SK-N-SH treated with all-trans-retinoic acid at 6 μM for 48 hours (cell line): ENCODE measurements around the gene CALY.

Experiments used
- ARNTL ChIP-seq: fragments of 450-650 bp; formaldehyde crosslinking; IDR thresholded peaks from 2 replicates; pipeline ENCODE4 v1.5.0; 2020; ENCODE audit warnings: low read depth, mild to moderate bottlenecking, moderate library complexity, borderline replicate concordance
- BACH2 ChIP-seq: fragments of 250-450 bp; sonication (Bioruptor Pico); IDR thresholded peaks from 2 replicates; pipeline ENCODE4 v1.9.0; 2021; ENCODE audit warnings: mild to moderate bottlenecking, borderline replicate concordance
- GLIS3 ChIP-seq: fragments of 250-450 bp; sonication (Bioruptor Pico); IDR thresholded peaks from 2 replicates; pipeline ENCODE4 v1.5.0; 2020; ENCODE audit warnings: mild to moderate bottlenecking, moderate library complexity
- PPARA ChIP-seq: fragments of 250-450 bp; sonication (Bioruptor Pico); IDR thresholded peaks from 2 replicates; pipeline ENCODE4 v1.5.0; 2020; ENCODE audit warnings: mild to moderate bottlenecking, borderline replicate concordance
- ZNF565 ChIP-seq: fragments of 450-650 bp; formaldehyde crosslinking; conservative IDR thresholded peaks from 2 replicates; pipeline ENCODE4 v1.5.0; 2020; ENCODE audit warnings: low read depth, mild to moderate bottlenecking, moderate library complexity
- TF ChIP-seq, protein P1 (sequence below): fragments of 250-450 bp; sonication (Bioruptor Pico); IDR thresholded peaks from 2 replicates; pipeline ENCODE4 v1.8.0; 2020; ENCODE audit warnings: mild to moderate bottlenecking, moderate library complexity, borderline replicate concordance
- TF ChIP-seq, protein P2 (sequence below): fragments of 250-450 bp; sonication (Bioruptor Pico); IDR thresholded peaks from 2 replicates; pipeline ENCODE4 v1.5.1; 2020; ENCODE audit warnings: low read depth, mild to moderate bottlenecking, moderate library complexity
- TF ChIP-seq, protein P3 (sequence below): fragments of 250-450 bp; sonication (Bioruptor Pico); IDR thresholded peaks from 2 replicates; pipeline ENCODE4 v1.5.1; 2021; ENCODE audit warnings: mild to moderate bottlenecking, moderate library complexity

DNA sequence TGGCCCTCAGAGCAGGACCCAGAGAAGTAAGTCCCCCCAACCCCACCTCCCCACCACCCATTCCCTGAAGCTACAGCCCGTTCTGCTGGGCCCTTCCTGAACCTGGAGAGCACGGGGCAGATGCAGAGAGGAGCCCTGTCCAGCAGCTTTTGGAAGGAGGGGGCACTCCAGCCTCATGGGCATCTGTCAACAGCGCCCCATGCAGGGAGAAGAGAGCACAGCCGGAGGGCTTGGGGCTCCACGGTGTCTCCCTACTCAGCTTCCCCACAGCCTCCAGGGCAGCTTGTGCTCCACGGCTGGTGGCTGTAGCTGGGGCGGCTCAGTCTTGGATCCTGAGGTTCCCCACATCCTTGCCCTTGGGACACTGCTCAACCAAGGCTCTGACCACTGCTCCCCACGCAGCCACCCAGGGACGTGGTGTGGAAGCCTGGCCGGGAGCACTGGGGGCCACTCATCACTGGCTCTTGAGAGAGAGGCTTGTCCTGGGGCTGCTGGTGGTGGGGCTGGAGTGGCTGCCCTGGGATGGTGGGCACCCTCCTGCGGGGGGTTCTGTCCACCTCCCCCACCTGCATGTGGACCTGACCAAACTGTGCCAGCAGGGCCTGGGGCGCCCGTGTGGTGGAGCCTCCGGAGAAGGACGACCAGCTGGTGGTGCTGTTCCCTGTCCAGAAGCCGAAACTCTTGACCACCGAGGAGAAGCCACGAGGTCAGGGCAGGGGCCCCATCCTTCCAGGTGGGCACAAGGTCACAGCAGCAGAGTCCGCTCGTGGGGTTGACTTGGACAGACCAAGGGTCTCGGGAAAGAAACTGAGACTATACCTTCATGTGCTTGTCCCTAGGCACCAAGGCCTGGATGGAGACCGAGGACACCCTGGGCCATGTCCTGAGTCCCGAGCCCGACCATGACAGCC is 15.0 kb upstream of the CALY start:
- TF ChIP-seq ZNF565 (CRISPR knock-in tag) (no peak), BACH2 (CRISPR knock-in tag) (no peak), ARNTL (CRISPR knock-in tag) (no peak), PPARA (CRISPR knock-in tag) (no peak), GLIS3 (CRISPR knock-in tag) (no peak)
- TF ChIP-seq, protein P1, sequence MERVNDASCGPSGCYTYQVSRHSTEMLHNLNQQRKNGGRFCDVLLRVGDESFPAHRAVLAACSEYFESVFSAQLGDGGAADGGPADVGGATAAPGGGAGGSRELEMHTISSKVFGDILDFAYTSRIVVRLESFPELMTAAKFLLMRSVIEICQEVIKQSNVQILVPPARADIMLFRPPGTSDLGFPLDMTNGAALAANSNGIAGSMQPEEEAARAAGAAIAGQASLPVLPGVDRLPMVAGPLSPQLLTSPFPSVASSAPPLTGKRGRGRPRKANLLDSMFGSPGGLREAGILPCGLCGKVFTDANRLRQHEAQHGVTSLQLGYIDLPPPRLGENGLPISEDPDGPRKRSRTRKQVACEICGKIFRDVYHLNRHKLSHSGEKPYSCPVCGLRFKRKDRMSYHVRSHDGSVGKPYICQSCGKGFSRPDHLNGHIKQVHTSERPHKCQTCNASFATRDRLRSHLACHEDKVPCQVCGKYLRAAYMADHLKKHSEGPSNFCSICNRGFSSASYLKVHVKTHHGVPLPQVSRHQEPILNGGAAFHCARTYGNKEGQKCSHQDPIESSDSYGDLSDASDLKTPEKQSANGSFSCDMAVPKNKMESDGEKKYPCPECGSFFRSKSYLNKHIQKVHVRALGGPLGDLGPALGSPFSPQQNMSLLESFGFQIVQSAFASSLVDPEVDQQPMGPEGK, result no peak
- TF ChIP-seq, protein P2, sequence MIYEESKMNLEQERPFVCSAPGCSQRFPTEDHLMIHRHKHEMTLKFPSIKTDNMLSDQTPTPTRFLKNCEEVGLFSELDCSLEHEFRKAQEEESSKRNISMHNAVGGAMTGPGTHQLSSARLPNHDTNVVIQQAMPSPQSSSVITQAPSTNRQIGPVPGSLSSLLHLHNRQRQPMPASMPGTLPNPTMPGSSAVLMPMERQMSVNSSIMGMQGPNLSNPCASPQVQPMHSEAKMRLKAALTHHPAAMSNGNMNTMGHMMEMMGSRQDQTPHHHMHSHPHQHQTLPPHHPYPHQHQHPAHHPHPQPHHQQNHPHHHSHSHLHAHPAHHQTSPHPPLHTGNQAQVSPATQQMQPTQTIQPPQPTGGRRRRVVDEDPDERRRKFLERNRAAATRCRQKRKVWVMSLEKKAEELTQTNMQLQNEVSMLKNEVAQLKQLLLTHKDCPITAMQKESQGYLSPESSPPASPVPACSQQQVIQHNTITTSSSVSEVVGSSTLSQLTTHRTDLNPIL, result no peak
- TF ChIP-seq, protein P3, sequence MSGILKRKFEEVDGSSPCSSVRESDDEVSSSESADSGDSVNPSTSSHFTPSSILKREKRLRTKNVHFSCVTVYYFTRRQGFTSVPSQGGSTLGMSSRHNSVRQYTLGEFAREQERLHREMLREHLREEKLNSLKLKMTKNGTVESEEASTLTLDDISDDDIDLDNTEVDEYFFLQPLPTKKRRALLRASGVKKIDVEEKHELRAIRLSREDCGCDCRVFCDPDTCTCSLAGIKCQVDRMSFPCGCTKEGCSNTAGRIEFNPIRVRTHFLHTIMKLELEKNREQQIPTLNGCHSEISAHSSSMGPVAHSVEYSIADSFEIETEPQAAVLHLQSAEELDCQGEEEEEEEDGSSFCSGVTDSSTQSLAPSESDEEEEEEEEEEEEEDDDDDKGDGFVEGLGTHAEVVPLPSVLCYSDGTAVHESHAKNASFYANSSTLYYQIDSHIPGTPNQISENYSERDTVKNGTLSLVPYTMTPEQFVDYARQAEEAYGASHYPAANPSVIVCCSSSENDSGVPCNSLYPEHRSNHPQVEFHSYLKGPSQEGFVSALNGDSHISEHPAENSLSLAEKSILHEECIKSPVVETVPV (CRISPR knock-in tag), result no peak
